ENCODE results near the gene UNC13A.

Gene UNC13A

GRCh38 chr19:17616961-17617806, 71.0 kb downstream of the UNC13A start:
- no peak for TF ChIP-seq CTCF (IDR thresholded peaks at IDR 0.05; ENCODE audit: low read depth, low read length)
- H3K4me3 ChIP-seq (ENCODE audit: low read depth, low read length): no peak overlapping the region

GRCh38 chr19:17616686-17616960, 71.5 kb downstream of the UNC13A start:
- no peak for TF ChIP-seq CTCF (IDR thresholded peaks at IDR 0.05; ENCODE audit: low read depth, low read length)
- H3K4me3 ChIP-seq (ENCODE audit: low read depth, low read length): no peak overlapping the region

GRCh38 chr19:17615889-17616685, 72.1 kb downstream of the UNC13A start:
- no peak for TF ChIP-seq CTCF (IDR thresholded peaks at IDR 0.05; ENCODE audit: low read depth, low read length)
- H3K4me3 ChIP-seq (ENCODE audit: low read depth, low read length): no peak overlapping the region

GRCh38 chr19:17614476-17614875, 73.7 kb downstream of the UNC13A start:
- TF ChIP-seq CTCF (IDR thresholded peaks at IDR 0.05; ENCODE audit: low read depth, low read length): no peak
- H3K4me3 ChIP-seq (ENCODE audit: low read depth, low read length): no peak overlapping the region

- TF ChIP-seq CTCF (IDR thresholded peaks at IDR 0.05; ENCODE audit: low read depth, low read length): no peak
- H3K4me3 ChIP-seq (ENCODE audit: low read depth, low read length): no peak overlapping the region
Measured at GRCh38 chr19:17611462-17612244, 76.5 kb downstream of the UNC13A start.

GRCh38 chr19:17610384-17610783, 77.8 kb downstream of the UNC13A start:
- TF ChIP-seq CTCF (IDR thresholded peaks at IDR 0.05; ENCODE audit: low read depth, low read length): no peak
- H3K4me3 ChIP-seq (ENCODE audit: low read depth, low read length): no peak overlapping the region

Data from WI38 (cell line).